DND-41 (cell line): ENCODE measurements around the gene TMEFF2.

Source experiments
- ATAC-seq: fragments of 200-7000 bp; cut with Tn5 transposase; 3 replicates; pipeline ENCODE4 v1.9.1; 2021; ENCODE audit warnings: low read depth; ENCODE audit not compliant: insufficient read depth
- DNase-seq: peaks from one replicate; pipeline ENCODE4 v3.0.0-alpha.2; 2020
- H2AFZ ChIP-seq: 2 replicates; pipeline ENCODE4 v1.6.0; 2012; ENCODE audit warnings: low read depth, low read length
- H3K27ac ChIP-seq: 2 replicates; pipeline ENCODE4 v1.5.1; 2012; ENCODE audit warnings: low read length, inconsistent platforms
- H3K27me3 ChIP-seq: fragments of 200-600 bp; sonication (generic); 2 replicates; pipeline ENCODE4 v1.6.0; 2012; ENCODE audit warnings: low read length, mild to moderate bottlenecking, inconsistent platforms; ENCODE audit not compliant: insufficient read depth, poor library complexity
- H3K36me3 ChIP-seq: 2 replicates; pipeline ENCODE4 v1.5.1; 2012; ENCODE audit warnings: low read length, inconsistent platforms; ENCODE audit not compliant: insufficient read depth
- H3K4me1 ChIP-seq: 2 replicates; pipeline ENCODE4 v1.5.1; 2012; ENCODE audit warnings: mild to moderate bottlenecking, low read length; ENCODE audit not compliant: insufficient read depth
- H3K4me2 ChIP-seq: 2 replicates; pipeline ENCODE4 v1.6.0; 2012; ENCODE audit warnings: mild to moderate bottlenecking, moderate library complexity, low read length, inconsistent platforms; ENCODE audit not compliant: insufficient read depth
- H3K4me3 ChIP-seq, 2 experiments: fragments of 200-600 bp in 1 of 2; shearing (Covaris generic) in 1 of 2; 2 replicates each; pipeline ENCODE4 v1.5.1; 2012 to 2016; ENCODE audit warnings: inconsistent platforms in 2 of 2, low read length in 2 of 2, mild to moderate bottlenecking in 2 of 2, low read depth in 1 of 2, moderate library complexity in 1 of 2
- H3K79me2 ChIP-seq: 2 replicates; pipeline ENCODE4 v1.6.0; 2012; ENCODE audit warnings: low read length, inconsistent platforms; ENCODE audit not compliant: insufficient read depth
- H3K9ac ChIP-seq: 2 replicates; pipeline ENCODE4 v1.6.0; 2012; ENCODE audit warnings: low read depth, mild to moderate bottlenecking, inconsistent platforms, low read length, moderate library complexity
- H3K9me3 ChIP-seq: 2 replicates; pipeline ENCODE4 v1.5.1; 2012; ENCODE audit warnings: low read length, moderate library complexity, mild to moderate bottlenecking, inconsistent platforms; ENCODE audit not compliant: insufficient read depth, severe bottlenecking
- H4K20me1 ChIP-seq: 2 replicates; pipeline ENCODE4 v1.6.0; 2012; ENCODE audit warnings: low read length; ENCODE audit not compliant: insufficient read depth
- EZH2 ChIP-seq: IDR thresholded peaks from 3 replicates; pipeline ENCODE4 v1.6.1; 2012; ENCODE audit warnings: borderline replicate concordance, low read depth, mild to moderate bottlenecking, moderate library complexity, low read length, inconsistent platforms; ENCODE audit not compliant: severe bottlenecking
- TF ChIP-seq, protein P1 (sequence below): IDR thresholded peaks from 2 replicates; pipeline ENCODE4 v1.5.1; 2012; ENCODE audit warnings: borderline replicate concordance, low read length, moderate library complexity, mild to moderate bottlenecking; ENCODE audit not compliant: poor library complexity, severe bottlenecking; ENCODE audit errors: extremely low read depth

The TMEFF2 gene

GRCh38 chr2:191932286-191932685, 262.4 kb downstream of the TMEFF2 start:
- TF ChIP-seq, protein P1, sequence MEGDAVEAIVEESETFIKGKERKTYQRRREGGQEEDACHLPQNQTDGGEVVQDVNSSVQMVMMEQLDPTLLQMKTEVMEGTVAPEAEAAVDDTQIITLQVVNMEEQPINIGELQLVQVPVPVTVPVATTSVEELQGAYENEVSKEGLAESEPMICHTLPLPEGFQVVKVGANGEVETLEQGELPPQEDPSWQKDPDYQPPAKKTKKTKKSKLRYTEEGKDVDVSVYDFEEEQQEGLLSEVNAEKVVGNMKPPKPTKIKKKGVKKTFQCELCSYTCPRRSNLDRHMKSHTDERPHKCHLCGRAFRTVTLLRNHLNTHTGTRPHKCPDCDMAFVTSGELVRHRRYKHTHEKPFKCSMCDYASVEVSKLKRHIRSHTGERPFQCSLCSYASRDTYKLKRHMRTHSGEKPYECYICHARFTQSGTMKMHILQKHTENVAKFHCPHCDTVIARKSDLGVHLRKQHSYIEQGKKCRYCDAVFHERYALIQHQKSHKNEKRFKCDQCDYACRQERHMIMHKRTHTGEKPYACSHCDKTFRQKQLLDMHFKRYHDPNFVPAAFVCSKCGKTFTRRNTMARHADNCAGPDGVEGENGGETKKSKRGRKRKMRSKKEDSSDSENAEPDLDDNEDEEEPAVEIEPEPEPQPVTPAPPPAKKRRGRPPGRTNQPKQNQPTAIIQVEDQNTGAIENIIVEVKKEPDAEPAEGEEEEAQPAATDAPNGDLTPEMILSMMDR, result no peak
- TF ChIP-seq EZH2, result no peak
- Histone ChIP-seq H3K9me3 (no peaks in the 10 kb centered on the region), H2AFZ (no peak overlapping the region), H4K20me1 (no peaks in the 10 kb centered on the region), H3K4me3 (no peak overlapping the region), H3K4me2 (no peak overlapping the region), H3K27ac (no peak overlapping the region), H3K9ac (no peak overlapping the region), H3K36me3 (no peaks in the 10 kb centered on the region), H3K79me2 (no peaks in the 10 kb centered on the region), H3K4me1 (no peaks in the 10 kb centered on the region), H3K27me3 (peaks cover 16% of the 10 kb centered on the region)
- DNase-seq, result no peak
- ATAC-seq, result no peak

DNA sequence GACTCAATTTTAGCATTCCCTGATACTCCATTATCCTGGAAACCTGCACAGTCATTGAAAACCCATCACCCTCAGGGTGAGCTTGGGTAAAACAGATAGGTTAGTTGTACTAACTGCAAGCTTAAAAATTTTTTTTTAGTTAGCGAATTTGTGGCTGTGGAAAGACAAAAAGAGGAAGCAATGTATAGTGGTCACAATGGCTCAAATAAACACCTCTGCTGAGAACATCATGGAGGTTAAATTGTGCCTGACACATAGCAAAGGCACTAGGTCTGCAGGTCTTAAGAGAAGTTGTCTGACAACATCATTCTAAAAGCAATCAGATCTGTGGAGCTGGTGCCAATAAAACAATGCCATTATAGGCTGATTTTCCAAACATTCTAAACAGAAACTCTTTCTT, 263.4 kb downstream of the TMEFF2 start:
- Histone ChIP-seq H3K9ac (no peak overlapping the region), H2AFZ (no peak overlapping the region)
- no peak for ATAC-seq

DNA sequence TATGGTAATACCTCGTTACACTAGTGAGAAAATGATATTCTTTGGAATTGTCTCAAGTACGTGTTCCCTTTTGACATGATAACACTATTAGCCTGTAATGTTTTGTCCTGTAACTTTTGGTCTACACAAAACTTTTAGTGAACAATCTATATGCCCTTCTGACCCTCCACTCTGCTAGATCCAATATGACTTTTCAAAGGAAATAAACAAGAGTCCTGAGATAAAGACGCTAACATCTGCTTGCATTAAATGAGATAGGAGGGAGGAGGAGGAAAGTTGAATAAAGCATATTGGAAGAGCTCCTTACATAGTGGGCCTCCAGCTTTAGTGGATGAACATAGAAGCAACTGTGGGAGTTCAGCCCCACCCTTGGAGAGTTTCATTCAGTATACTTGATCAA, 264.5 kb downstream of the TMEFF2 start:
- DNase-seq (no peak), ATAC-seq (no peak)
- no peak overlapping the region for H3K9ac ChIP-seq
- H3K36me3 ChIP-seq, result no peaks in the 10 kb centered on the region
- TF ChIP-seq EZH2, result no peak
- TF ChIP-seq, protein P1, result no peak
- H3K9me3 ChIP-seq, result no peaks in the 10 kb centered on the region
- no peaks in the 10 kb centered on the region for H3K79me2 ChIP-seq
- H3K27ac ChIP-seq, result no peak overlapping the region
- peaks cover 12% of the 10 kb centered on the region for H3K27me3 ChIP-seq
- H3K4me3 ChIP-seq, result no peak overlapping the region
- no peaks in the 10 kb centered on the region for H4K20me1 ChIP-seq
- H2AFZ ChIP-seq, result no peak overlapping the region
- no peaks in the 10 kb centered on the region for H3K4me1 ChIP-seq
- no peak overlapping the region for H3K4me2 ChIP-seq

More for the DNA sequence above, 263.4 kb downstream of the TMEFF2 start:
- Histone ChIP-seq H3K4me3 (no peak overlapping the region), H3K27me3 (peaks cover 20% of the 10 kb centered on the region), H3K4me2 (no peak overlapping the region), H3K27ac (no peak overlapping the region), H3K9me3 (no peaks in the 10 kb centered on the region), H3K4me1 (no peaks in the 10 kb centered on the region), H4K20me1 (no peaks in the 10 kb centered on the region), H3K79me2 (no peaks in the 10 kb centered on the region), H3K36me3 (no peaks in the 10 kb centered on the region)
- TF ChIP-seq, protein P1, result no peak
- no peak for TF ChIP-seq EZH2
- no peak for DNase-seq

GRCh38 chr2:191929288-191929687, 265.4 kb downstream of the TMEFF2 start:
- ATAC-seq, result no peak
- TF ChIP-seq, protein P1, result no peak
- TF ChIP-seq EZH2, result no peak

More at GRCh38 chr2:191929288-191929687, 265.4 kb downstream of the TMEFF2 start:
- H3K9ac ChIP-seq, result no peak overlapping the region
- H3K27ac ChIP-seq, result no peak overlapping the region
- H2AFZ ChIP-seq, result no peak overlapping the region
- H4K20me1 ChIP-seq, result no peaks in the 10 kb centered on the region
- H3K4me2 ChIP-seq, result no peak overlapping the region
- H3K79me2 ChIP-seq, result no peaks in the 10 kb centered on the region
- H3K9me3 ChIP-seq, result no peaks in the 10 kb centered on the region
- DNase-seq, result no peak
- no peaks in the 10 kb centered on the region for H3K36me3 ChIP-seq
- H3K4me1 ChIP-seq, result no peaks in the 10 kb centered on the region
- H3K27me3 ChIP-seq, result peaks cover 10% of the 10 kb centered on the region
- H3K4me3 ChIP-seq, result no peak overlapping the region
